ENCODE results near the gene ITGA1. TPM values are rescaled to one million over a fixed set of nuclear protein-coding genes. Genes with fewer than 3 reads are reported as not detected.

ITGA1 gene
- total RNA-seq, 2 experiments from 2014 or later: not detected

DNA sequence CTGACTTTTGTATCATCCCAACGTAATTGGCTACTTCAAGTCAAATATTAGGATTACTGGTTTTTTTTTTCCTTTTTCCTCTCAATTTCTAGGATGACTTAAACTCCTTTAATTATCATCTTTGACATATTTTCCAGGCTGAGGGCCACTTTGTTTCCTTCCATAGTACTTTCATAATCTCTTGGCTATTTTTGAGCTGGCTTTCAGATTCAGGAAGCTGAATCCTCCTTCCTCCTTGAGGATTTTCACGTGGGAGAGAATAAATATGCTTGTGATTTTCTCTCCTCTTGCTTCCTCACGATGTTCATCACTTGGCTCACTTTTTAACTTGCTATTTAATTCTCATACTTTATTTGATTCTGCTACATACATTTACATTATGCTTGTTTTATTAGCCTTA lies 88.1 kb downstream of the ITGA1 start:
- ChIA-PET POLR2A (interaction anchor here (0.7 kb wide), 1 partner anchor 148 kb away, joined by 4 read pairs; no protein-coding TSS in a partner anchor), CTCF (ENCODE audit: unreplicated experiment) (no interaction called here)

DNA sequence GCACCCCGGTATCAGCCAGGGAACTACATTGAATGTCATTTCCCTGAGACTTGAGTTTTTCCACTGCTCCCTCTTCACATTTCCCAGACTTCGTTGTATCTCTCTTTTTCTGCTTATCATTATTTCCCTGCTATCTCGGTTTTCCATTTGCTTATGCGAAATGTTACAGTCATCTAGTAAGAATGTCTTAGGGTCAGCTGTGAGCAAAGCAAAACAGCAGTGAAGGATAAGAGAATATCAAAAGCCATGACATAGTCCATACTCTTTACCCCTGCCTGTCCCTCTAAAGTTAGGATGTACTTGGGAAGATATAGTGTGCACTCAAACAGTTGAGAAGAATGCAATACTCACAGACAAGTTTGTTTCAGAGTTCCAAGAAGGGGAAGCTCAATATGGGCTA lies 88.7 kb downstream of the ITGA1 start:
- no peaks in the 10 kb centered on the region for H3K9me3 ChIP-seq (ENCODE audit: low read length)
- no peak for TF ChIP-seq EZH2phosphoT487 (IDR thresholded peaks at IDR 0.05; ENCODE audit: borderline replicate concordance, low read depth, low read length)
- TF ChIP-seq, protein P1, sequence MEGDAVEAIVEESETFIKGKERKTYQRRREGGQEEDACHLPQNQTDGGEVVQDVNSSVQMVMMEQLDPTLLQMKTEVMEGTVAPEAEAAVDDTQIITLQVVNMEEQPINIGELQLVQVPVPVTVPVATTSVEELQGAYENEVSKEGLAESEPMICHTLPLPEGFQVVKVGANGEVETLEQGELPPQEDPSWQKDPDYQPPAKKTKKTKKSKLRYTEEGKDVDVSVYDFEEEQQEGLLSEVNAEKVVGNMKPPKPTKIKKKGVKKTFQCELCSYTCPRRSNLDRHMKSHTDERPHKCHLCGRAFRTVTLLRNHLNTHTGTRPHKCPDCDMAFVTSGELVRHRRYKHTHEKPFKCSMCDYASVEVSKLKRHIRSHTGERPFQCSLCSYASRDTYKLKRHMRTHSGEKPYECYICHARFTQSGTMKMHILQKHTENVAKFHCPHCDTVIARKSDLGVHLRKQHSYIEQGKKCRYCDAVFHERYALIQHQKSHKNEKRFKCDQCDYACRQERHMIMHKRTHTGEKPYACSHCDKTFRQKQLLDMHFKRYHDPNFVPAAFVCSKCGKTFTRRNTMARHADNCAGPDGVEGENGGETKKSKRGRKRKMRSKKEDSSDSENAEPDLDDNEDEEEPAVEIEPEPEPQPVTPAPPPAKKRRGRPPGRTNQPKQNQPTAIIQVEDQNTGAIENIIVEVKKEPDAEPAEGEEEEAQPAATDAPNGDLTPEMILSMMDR (conservative IDR thresholded peaks at IDR 0.05; ENCODE audit: low read length): no peak
- ChIA-PET CTCF (ENCODE audit: unreplicated experiment) (no interaction called here), POLR2A (no interaction called here)
- no peaks in the 10 kb centered on the region for H3K9me2 ChIP-seq (ENCODE audit: insufficient read depth, low read length)
- H3K4me1 ChIP-seq (ENCODE audit: insufficient read depth, low read length, poor library complexity, severe bottlenecking): no peaks in the 10 kb centered on the region
- no peak overlapping the region for H3K4me2 ChIP-seq (ENCODE audit: low read length)
- no peak overlapping the region for H3K27ac ChIP-seq (ENCODE audit: low read depth, low read length, poor library complexity, severe bottlenecking)
- no peak overlapping the region for H3K4me3 ChIP-seq (ENCODE audit: low read depth, low read length, poor library complexity, severe bottlenecking)
- BruUV-seq (replicated peaks): no TSS peak
- no peak overlapping the region for H2AFZ ChIP-seq (ENCODE audit: low read length)
- no peaks in the 10 kb centered on the region for H3K36me3 ChIP-seq (ENCODE audit: insufficient read depth, low read length)
- DNase-seq (ENCODE audit: low spot score): no peak
- H4K20me1 ChIP-seq (ENCODE audit: insufficient read depth, low read length): no peaks in the 10 kb centered on the region
- intact Hi-C loops (cut with micrococcal nuclease; ENCODE audit: unreplicated experiment): no loop called here
- no peaks in the 10 kb centered on the region for H3K79me2 ChIP-seq (ENCODE audit: insufficient read depth, low read depth, low read length)

More for the DNA sequence above, 88.1 kb downstream of the ITGA1 start:
- Histone ChIP-seq H3K9me2 (ENCODE audit: insufficient read depth, low read length) (no peaks in the 10 kb centered on the region), H2AFZ (ENCODE audit: low read length) (no peak overlapping the region), H3K36me3 (ENCODE audit: insufficient read depth, low read length) (no peaks in the 10 kb centered on the region), H3K27ac (ENCODE audit: low read depth, low read length, poor library complexity, severe bottlenecking) (no peak overlapping the region), H3K4me3 (ENCODE audit: low read depth, low read length, poor library complexity, severe bottlenecking) (no peak overlapping the region), H3K79me2 (ENCODE audit: insufficient read depth, low read depth, low read length) (no peaks in the 10 kb centered on the region), H3K9me3 (ENCODE audit: low read length) (no peaks in the 10 kb centered on the region), H3K4me1 (ENCODE audit: insufficient read depth, low read length, poor library complexity, severe bottlenecking) (no peaks in the 10 kb centered on the region), H4K20me1 (ENCODE audit: insufficient read depth, low read length) (no peaks in the 10 kb centered on the region), H3K4me2 (ENCODE audit: low read length) (no peak overlapping the region)
- DNase-seq (ENCODE audit: low spot score): no peak
- intact Hi-C loops (cut with micrococcal nuclease; ENCODE audit: unreplicated experiment): no loop called here
- BruUV-seq (replicated peaks): no TSS peak
- TF ChIP-seq EZH2phosphoT487 (IDR thresholded peaks at IDR 0.05; ENCODE audit: borderline replicate concordance, low read depth, low read length): no peak
- TF ChIP-seq, protein P1 (conservative IDR thresholded peaks at IDR 0.05; ENCODE audit: low read length): no peak

DNA sequence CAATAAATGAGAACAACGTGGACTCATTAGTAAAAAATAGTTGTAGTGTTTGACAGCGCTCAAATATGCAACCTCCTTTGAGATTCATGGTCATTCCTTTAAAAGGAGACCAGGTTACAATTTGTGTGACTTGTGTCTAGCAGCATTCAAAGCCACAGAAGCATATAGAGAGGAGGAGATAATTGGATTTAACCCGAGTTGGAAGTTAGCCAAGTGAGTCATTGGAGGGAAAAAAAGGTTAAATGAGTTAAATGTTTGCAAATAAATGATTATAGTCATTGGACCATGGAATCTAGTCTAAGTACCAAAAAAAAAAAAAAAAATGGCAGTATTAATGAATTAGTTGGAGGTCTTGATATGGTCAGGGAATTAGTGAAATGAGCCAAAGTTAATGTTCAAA lies 90.9 kb downstream of the ITGA1 start:
- no peak for DNase-seq (ENCODE audit: low spot score)
- Histone ChIP-seq H3K36me3 (ENCODE audit: insufficient read depth, low read length) (no peaks in the 10 kb centered on the region), H3K9me2 (ENCODE audit: insufficient read depth, low read length) (0 out of 2 replicates have a peak, but pooled peaks cover 4% of the 10 kb centered on the region), H3K79me2 (ENCODE audit: insufficient read depth, low read depth, low read length) (no peaks in the 10 kb centered on the region), H3K9me3 (ENCODE audit: low read length) (no peaks in the 10 kb centered on the region), H3K27ac (ENCODE audit: low read depth, low read length, poor library complexity, severe bottlenecking) (no peak overlapping the region), H3K4me1 (ENCODE audit: insufficient read depth, low read length, poor library complexity, severe bottlenecking) (no peaks in the 10 kb centered on the region), H3K4me3 (ENCODE audit: low read depth, low read length, poor library complexity, severe bottlenecking) (no peak overlapping the region), H2AFZ (ENCODE audit: low read length) (no peak overlapping the region), H3K4me2 (ENCODE audit: low read length) (no peak overlapping the region), H4K20me1 (ENCODE audit: insufficient read depth, low read length) (no peaks in the 10 kb centered on the region)
- ChIA-PET CTCF (ENCODE audit: unreplicated experiment) (no interaction called here), POLR2A (no interaction called here)
- BruUV-seq (replicated peaks): no TSS peak
- TF ChIP-seq EZH2phosphoT487 (IDR thresholded peaks at IDR 0.05; ENCODE audit: borderline replicate concordance, low read depth, low read length): no peak
- TF ChIP-seq, protein P1 (conservative IDR thresholded peaks at IDR 0.05; ENCODE audit: low read length): no peak
- intact Hi-C loops (cut with micrococcal nuclease; ENCODE audit: unreplicated experiment): no loop called here

All from OCI-LY7 (cell line).